Left ventricle myocardium inferior (tissue), 1 donor: ENCODE data around the gene AMIGO3. TPM values are rescaled to one million over a fixed set of nuclear protein-coding genes. Genes with fewer than 3 reads are reported as not detected.
A peak's percentile ranks its signal among the peaks of the same experiment; 100 is the strongest.

ENCODE experiments used
- DNase-seq: peaks from one replicate; pipeline ENCODE4 v3.0.0-alpha.2; 2020
- H3K27ac ChIP-seq: fragments of 200-600 bp; replicated peaks from 2 replicates; pipeline ENCODE4 v1.8.0; 2021
- H3K27me3 ChIP-seq: fragments of 200-600 bp; 2 replicates; pipeline ENCODE4 v1.8.0; 2021; ENCODE audit warnings: low read depth
- H3K36me3 ChIP-seq: fragments of 200-600 bp; 2 replicates; pipeline ENCODE4 v1.8.0; 2021
- H3K4me1 ChIP-seq: fragments of 200-600 bp; 2 replicates; pipeline ENCODE4 v1.8.0; 2021
- H3K4me3 ChIP-seq: fragments of 200-600 bp; 2 replicates; pipeline ENCODE4 v1.8.0; 2021; ENCODE audit warnings: mild to moderate bottlenecking, moderate library complexity
- H3K9me3 ChIP-seq: fragments of 200-600 bp; replicated peaks from 2 replicates; pipeline ENCODE4 v1.8.0; 2021
- CTCF ChIP-seq: fragments of 200-600 bp; IDR thresholded peaks from 2 replicates; pipeline ENCODE4 v1.8.0; 2021; ENCODE audit warnings: antibody characterized with exemption, mild to moderate bottlenecking, borderline replicate concordance
- intact Hi-C: fragments of 100-400 bp; cut with micrococcal nuclease; formaldehyde crosslinking; loops from one replicate; pipeline ENCODE4 v1.11.0; 2022
- total RNA-seq: library from RNA; stranded (reverse); fragmentation: NEBNext Ultra II Directional; extraction: Animal tissue kit (Norgen Biotek cat#: 25700); gene quantifications from one replicate; pipeline ENCODE4 v1.2.1, GENCODE V29; 2021
- donor health status: DM: no; HTN: yes; CAD: no; lungs with severe emphysema.

The AMIGO3 gene
- total RNA-seq, 1 donor from 2014 or later = not detected

GRCh38 chr3:49723628-49724551, 4.4 kb upstream of the AMIGO3 start, which contains the start of gene GMPPB:
Gene GMPPB (minus strand): TSS chr3:49723951. CDS start chr3:49723726, 225 bp downstream.
- peaks cover 54% of the 10 kb centered on the region for H3K4me1 ChIP-seq
- no peaks in the 10 kb centered on the region for H3K9me3 ChIP-seq
- no peaks in the 10 kb centered on the region for H3K27me3 ChIP-seq
- peak; percentile 98 for DNase-seq
- TF ChIP-seq CTCF = no peak
- H3K27ac ChIP-seq = peak within 1 kb of the TSS; percentile 96
- peak within 1 kb of the TSS; percentile 96 for H3K4me3 ChIP-seq
- H3K36me3 ChIP-seq = peaks cover 56% of the 10 kb centered on the region
- intact Hi-C loops = no loop called here

GRCh38 chr3:49723296-49723627, 3.8 kb upstream of the AMIGO3 start:
- H3K4me3 ChIP-seq = peak overlapping the region; percentile 96
- H3K36me3 ChIP-seq = peaks cover 52% of the 10 kb centered on the region
- peak overlapping the region; percentile 96 for H3K27ac ChIP-seq
- peak; percentile 51 for DNase-seq
- intact Hi-C loops = no loop called here
- TF ChIP-seq CTCF = no peak
- H3K4me1 ChIP-seq = peaks cover 60% of the 10 kb centered on the region
- no peaks in the 10 kb centered on the region for H3K27me3 ChIP-seq
- H3K9me3 ChIP-seq = no peaks in the 10 kb centered on the region

GRCh38 chr3:49722896-49723295, 3.4 kb upstream of the AMIGO3 start:
- intact Hi-C loops = no loop called here
- Histone ChIP-seq H3K27ac (peak overlapping the region; percentile 96), H3K4me3 (peak overlapping the region; percentile 96), H3K27me3 (no peaks in the 10 kb centered on the region), H3K9me3 (no peaks in the 10 kb centered on the region), H3K4me1 (peaks cover 62% of the 10 kb centered on the region), H3K36me3 (peaks cover 49% of the 10 kb centered on the region)
- no peak for TF ChIP-seq CTCF
- peak; percentile 18 for DNase-seq

GRCh38 chr3:49721896-49722781, 2.7 kb upstream of the AMIGO3 start:
- TF ChIP-seq CTCF = no peak
- Histone ChIP-seq H3K4me3 (peak overlapping the region; percentile 96), H3K36me3 (peaks cover 41% of the 10 kb centered on the region), H3K9me3 (no peaks in the 10 kb centered on the region), H3K4me1 (peaks cover 62% of the 10 kb centered on the region), H3K27ac (peak overlapping the region; percentile 96), H3K27me3 (no peaks in the 10 kb centered on the region)
- no peak for DNase-seq
- intact Hi-C loops = no loop called here

GRCh38 chr3:49721596-49721895, 2.1 kb upstream of the AMIGO3 start:
- H3K4me3 ChIP-seq = no peak overlapping the region
- no peaks in the 10 kb centered on the region for H3K9me3 ChIP-seq
- TF ChIP-seq CTCF = no peak
- H3K27me3 ChIP-seq = no peaks in the 10 kb centered on the region
- no peak for DNase-seq
- H3K36me3 ChIP-seq = peaks cover 38% of the 10 kb centered on the region
- intact Hi-C loops = no loop called here
- H3K4me1 ChIP-seq = peaks cover 62% of the 10 kb centered on the region
- H3K27ac ChIP-seq = no peak overlapping the region
